HS-5 (cell line): ENCODE measurements around the gene MCTP1.
"Not testable (repeated sequence)": the region's sequence is repeated elsewhere in the genome, so short reads cannot be mapped to it uniquely, and the experiment has no call there.

Experiments used
- DNase-seq: peaks from one replicate; pipeline ENCODE4 v3.0.0-alpha.2; 2012; ENCODE audit warnings: low read depth

MCTP1 gene

DNA sequence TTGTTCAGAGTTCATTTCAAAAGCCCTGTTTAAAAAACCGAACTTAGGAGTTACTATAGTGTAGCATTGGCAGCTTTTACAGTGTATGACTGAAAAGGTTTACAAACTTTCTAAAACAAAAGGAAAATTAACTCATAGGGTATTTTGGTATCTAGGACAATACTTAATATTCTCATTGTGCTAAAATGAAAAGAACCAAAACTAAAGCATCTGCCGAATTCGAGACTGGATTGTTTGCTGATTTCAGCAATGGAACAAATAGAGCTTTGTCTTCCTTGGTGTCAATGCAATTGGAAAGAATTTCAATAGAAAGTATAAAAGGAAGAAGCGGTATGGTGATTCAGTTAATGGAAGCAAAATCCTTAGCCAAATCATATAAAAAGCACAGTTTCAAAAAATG is 412.4 kb downstream of the MCTP1 start:
- DNase-seq = no peak

DNA sequence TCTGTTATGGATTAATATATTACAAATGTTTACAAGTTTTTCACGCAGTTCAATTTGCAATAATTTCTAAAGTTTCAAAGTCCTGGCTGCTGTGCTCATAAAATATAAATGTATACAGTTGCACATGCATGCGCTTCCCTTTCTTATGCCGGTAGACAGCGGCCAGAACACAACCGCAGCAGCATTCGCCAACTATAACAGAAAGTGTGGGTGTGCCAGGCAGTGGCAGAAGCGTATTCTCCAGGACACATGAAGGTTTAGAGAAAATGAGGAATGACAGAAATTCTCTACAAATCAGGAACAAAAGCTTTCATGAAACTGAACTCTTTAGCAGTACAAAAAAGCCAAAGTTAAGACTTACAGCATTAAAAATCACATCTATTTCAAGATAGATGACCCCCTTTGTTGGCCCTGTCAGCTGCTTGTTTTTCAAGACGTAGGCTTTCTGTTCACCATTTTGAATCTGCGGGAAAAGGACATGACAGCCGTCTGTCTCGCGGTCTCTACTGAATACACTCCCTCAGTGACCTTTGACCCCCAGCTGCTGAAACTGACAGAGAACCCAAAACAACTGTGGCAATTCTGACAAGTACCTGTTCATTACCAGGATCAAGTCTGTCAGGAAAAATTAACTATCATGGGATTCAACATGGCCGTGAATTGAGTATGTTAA is 414.2 kb downstream of the MCTP1 start:
- DNase-seq = no peak

DNA sequence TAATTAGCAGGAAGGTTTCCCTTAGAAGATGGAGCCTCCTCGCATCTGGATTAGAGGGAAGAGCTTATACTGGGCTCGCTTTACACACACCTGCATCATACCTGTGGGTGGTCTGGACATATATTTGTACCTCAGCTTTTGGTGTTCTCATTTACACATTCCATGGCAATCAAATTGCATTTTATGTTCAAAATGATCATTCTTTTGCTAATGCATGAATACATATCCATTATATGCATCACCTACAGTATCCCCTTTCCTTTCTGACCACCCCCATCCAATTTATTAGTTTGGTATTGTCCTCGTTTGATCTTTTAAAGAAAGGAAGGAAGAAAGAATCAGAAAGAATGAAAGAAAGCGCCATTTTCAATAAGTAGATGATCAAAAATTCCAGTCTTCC is 415.0 kb downstream of the MCTP1 start:
- DNase-seq = no peak

DNA sequence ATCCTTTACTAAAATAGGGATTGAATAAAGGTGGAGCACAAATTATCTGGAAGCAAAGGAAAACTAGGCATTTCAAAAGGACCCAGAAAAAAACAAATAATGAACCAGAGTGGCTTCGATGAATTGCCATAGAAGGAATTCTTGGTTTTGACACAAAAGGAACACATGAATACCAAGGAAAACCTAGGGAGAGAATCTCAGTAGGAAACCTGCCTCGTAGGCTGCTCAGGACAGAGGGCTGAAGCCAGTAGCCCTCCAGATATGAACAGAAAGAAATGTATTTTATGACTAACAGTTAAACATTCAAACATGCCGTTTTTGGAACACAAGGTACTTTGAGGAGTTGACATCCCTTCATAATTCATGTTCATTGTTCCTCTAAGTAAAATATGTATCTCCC is 420.9 kb downstream of the MCTP1 start:
- DNase-seq = no peak

DNA sequence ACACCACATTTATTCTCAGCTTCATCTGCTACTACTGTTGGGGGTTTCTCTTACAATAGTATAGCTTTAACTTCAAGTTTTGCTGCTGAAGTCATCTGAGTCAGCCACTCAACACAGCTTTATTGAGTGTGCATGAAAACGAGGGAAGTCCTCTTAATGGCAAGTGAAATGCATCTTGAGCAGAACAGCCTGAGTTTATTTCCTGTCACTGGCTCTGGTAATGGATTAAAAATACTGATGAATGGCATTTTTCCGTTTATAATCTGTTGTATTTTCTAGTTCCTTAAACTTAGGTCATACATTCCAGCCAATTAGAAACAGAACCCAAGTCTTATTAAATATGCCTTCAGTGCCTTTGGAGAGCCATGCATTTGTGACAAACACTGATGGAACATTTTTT is 427.8 kb downstream of the MCTP1 start:
- DNase-seq = no peak

DNA sequence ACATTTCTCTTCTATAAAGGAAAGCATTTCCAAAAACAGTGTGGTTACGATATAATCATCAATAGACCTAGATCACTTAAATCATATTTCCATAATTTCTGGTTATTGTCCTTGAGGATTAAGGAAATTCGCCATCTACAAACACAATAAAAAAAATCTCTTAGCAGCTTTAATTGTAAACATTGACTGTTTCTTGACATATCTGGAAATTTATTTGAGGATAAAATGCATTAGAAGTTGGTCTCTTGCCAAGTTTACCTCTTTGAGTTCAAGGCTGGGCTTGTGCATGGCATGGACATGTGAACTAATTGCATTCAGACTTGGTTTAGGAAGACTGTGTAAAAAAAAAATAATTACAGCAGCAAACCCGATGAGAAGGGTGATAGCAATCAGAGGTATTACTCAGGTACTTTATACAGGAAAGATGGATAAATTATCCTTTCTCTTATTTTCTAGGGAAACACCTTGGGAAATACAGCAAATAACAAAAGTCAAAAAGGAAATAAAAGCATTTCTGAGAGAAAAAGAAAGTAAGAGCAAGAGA is 428.6 kb downstream of the MCTP1 start:
- DNase-seq = no peak

DNA sequence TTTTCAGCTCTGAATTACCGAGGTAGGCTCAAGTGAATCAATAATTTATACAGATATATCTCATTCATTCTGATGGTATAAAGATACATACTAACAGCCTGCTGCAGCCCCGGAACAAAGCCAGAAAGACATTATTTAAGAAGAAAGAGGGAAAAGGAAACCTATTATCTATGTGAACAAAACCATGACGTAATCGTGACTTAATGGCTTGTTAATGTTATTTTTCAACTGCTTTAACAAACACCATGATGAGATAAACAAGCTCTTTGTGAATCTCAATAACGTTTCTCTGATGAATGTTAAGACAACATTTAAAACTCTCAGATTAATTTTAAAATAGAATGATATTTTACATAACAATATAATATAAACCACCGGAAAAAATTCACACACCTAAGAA is 429.4 kb downstream of the MCTP1 start:
- no peak for DNase-seq

DNA sequence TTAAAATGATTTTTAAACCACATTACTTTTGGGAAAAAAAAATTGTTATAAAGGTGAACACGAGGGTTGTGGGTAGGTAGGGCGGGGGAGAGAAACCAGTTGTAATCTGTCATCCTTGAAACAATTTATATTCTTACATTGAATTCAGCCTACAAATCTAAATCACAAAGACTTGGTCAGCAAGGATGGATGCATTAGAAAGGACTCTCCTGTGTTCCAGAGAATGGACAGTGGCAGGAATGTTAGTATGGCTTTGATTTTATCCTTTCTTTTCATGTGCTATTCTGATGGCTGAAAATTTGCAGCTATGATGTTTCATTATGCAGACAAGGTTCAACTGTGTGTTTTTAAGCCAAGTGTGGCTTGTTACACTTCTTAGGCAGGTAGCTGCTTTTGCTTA is 431.8 kb downstream of the MCTP1 start:
- DNase-seq = no peak

DNA sequence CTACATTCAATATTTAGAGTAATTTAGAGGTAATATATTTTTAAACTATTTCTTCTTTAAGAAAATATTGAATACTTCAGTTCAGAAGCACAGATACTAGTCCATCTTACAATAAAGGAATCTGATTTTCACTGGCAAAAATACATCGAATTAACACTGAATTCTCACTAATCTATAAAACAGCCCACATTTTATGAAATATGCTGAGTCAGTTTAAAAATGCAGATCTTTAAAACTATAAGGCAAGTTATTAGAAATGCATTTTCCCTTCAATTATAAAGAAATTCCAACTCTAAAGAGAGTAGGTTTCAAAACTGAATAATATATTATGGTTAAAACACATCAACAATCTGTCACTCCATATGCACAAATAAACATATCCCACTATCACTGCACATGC is 433.9 kb downstream of the MCTP1 start:
- no peak for DNase-seq

DNA sequence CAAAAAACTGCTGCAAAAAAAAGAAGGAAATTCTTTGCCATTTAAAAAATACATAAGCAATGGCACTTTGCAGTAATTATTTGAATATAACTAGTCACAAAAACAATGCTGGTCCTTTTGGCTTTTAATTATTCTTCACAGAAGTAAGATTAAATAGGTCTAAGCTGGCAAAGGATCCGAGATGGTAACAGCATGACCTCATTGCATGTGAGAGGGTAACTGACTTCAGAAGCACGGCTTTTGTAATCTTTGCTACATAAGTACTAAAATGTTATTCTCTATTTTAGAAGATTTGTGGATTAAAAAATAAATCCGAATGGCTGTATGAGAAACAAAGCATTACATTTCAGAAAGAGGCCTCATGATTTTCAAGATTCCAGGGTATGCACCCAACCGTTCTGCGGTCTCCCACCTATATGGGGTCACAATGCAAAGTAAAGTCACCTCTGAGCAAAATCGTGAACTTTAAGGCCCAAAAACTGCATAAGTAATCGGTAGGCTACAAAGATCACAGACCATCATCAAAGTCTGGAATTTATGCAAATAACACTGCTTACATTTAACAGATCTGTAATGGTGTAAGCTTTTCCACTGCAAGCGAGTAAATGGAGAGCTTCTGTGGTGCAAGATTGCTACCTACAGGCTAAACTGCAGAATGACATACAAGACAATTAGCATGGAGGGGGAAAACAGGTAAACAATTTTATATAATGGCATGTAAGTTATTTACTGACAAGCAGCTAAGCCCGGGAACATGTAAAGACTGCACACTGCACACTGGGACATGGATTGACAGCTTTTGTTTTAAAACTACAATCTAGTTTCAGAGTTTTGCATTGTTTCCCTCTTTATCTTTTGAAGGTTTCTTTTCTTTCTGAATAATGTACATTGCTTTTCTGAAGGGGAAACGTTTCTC is 434.8 kb downstream of the MCTP1 start:
- peak; percentile 16 for DNase-seq

DNA sequence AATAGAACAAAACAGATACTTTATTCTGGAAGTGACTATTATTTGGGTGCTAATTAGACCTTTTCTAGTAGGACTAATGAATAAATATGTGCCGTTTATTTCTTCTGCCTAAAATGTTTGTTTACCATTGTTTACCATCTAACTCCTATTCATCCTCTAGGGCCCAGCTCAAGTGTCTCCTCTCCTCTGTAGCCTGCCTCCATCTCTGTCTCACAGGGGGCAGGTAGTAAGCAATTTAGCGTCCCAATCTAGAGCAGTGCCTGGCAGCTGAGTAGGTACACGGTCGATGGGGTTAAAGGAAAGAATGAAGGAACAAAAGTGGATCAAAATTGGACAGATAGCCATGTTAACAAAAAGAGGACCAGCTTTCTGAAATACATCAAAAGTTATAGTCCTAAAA is 435.6 kb downstream of the MCTP1 start:
- DNase-seq = no peak

DNA sequence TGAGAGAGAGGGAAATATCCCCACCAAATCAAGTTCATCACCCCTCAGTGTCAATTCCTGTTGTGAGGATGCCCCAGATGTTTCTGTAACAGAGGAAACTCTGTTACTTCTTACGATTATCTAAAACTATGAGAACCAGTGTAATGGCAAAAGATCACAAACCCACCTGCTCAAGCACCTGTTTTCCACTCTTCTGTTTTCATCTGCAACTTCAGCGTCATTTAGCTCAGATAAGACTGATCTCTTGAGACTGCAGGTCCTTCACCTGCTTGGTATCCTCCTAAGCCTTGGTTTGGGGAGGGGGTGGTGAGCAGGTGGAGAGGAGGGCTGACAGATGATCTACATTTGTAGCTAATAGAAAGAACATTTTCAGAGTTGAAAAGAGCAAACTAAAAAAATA is 437.2 kb downstream of the MCTP1 start:
- no peak for DNase-seq

DNA sequence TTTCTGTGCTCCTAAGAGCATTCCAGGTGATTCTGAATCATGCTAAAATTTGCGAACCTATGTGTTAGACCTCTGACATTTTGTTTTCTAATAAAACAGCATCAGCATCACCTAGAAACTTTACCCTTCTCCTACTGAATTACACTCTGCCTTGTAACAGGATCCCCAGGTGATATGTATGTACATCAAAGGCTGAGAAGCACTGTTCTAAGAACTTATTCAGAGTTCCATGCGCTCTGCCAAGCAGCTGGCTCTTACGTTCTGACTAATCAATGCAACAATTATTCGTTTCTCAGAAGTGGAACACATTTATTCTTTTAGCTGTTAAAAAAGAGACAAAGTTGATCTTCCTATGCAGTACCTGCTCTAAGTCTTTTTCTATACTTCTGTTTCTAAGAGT is 437.9 kb downstream of the MCTP1 start:
- DNase-seq = no peak

DNA sequence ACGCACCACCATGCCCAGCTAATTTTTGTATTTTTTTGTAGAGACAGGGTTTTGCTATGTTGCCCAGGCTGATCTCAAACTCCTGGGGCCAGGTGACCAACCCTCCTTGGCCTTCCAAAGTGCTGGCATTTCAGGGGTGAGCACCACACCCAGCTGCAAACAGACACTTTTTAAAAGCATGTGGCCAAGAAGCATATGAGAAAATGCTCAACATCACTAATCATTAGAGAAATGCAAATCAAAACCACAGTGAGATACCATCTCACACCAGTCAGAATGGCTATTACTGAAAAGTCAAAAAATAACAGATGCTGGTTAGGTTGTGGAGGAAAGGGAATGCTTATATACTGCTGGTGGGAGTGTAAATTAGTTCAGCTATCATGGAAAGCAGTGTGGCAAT is 439.2 kb downstream of the MCTP1 start:
- DNase-seq = not testable (repeated sequence)

DNA sequence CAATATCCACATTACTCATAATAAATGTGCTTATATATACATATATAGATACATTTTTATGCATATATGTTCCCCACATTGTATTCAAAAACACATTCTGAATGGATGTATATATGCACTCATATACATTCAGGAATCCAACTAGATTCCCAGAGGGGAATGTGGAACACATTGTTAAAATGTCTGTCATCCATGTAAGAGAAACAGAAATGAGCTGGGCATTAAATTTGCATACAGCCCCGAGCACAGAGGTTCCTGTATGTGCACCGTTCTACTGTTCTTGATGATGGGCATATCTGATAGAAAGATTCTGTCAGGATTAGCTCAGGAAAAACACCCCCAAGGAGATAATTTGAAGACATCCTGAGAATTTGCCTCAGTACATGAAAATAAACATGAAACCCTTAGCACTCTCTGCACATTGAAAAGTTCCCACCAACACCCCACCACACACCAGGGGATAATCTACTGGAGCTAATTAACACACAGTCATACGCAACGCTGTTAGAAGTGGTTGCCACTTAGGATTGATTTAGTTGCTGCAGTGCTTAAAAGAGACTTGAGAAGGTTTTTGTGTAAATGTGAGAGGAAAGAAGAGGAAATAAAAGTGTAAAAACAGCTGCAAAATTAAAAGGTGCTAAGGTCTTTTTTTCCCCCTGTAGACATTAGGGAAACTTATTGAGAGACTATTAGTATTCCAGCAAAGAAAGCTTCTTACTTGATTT is 443.1 kb downstream of the MCTP1 start:
- DNase-seq = no peak

DNA sequence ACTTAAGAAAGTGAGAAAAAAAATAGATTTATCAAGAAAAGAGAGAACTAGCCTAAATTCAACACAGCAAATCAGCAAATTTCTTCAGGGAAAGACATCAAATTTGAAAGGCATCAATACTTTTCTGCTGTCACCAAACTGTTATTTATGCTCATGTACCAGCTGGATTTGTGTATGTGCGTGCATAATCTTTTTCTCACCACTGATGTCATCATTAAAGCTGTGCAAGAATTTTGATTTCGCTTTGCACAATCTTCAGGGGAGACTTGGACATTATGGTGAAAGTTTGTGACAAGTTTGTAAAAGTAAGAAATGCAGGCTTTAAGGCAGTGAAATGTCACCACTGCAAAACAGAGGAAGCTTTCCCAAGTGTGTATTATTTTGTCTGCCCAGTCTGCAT is 451.0 kb downstream of the MCTP1 start:
- no peak for DNase-seq

DNA sequence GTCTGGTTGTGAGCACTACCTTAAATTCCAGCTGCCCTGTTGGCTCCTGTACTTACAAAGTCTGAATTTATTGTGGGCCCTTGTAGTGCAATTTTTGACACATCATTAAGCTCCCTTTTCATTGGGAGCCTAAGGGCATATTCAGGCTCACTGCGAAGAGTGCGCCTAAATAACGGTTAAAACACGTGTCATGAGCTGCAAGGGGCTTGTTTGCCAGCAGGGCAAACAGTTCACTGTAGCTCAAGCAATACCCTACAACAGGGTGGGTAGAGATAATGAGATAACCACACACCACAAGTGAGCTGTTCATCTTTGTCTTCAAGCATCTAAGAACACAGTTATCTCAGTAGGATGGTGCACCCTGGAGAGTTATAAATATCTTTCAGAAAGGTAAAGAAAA is 452.2 kb downstream of the MCTP1 start:
- DNase-seq = no peak

DNA sequence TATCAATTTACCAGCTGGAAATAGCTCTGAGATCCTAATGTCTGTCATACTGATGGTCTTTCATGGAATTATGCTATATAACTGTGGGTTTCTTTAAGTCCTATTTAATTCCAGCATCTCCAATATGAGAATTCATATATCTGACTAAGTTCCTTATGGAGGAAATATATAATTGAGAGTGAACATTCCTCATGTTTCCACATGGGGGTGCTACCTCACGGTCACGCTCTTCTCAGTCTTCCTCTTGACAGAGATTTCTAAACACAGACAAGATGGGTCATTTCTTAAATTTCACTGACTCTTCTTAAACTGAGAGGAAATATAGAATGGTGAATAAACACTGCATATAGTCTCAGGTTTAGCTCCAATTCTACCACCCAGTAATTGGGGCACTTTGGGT is 454.4 kb downstream of the MCTP1 start:
- DNase-seq = no peak

DNA sequence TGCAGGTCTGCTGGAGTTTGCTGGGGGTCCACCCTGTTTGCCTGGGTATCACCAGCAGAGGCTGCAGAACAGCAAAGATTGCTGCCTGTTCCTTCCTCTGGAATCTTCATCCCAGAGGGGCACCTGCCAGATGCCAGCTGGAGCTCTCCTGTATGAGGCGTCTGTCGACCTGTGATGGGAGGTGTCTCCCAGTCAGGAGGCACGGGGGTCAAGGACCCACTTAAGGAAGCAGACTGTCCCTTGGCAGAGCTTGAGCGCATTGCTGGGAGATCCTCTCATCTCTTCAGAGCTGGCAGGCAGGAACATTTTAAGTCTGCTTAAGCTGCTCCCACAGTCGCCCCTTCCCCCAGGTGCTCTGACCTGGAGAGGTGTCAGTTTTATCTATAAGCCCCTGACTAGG is 456.7 kb downstream of the MCTP1 start:
- DNase-seq = not testable (repeated sequence)

DNA sequence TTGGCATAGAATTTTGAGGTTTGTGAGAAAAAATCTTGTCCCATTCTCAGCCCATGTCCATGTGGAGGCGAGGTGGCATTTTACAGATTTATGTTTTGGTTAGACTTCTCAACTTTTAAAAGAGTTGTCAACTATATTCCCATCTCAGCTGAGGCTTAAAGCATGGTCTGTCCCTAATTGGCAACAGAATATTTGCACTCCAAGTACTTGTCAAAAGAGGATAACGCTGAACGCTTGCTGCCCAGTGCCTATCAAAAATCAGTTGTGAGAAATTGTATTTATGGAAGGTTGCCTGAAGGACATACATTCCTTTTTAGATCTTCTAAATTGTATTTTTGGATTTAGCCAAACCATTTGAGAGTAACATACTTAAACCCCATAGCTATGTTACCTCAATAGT is 464.4 kb downstream of the MCTP1 start:
- DNase-seq = no peak

DNA sequence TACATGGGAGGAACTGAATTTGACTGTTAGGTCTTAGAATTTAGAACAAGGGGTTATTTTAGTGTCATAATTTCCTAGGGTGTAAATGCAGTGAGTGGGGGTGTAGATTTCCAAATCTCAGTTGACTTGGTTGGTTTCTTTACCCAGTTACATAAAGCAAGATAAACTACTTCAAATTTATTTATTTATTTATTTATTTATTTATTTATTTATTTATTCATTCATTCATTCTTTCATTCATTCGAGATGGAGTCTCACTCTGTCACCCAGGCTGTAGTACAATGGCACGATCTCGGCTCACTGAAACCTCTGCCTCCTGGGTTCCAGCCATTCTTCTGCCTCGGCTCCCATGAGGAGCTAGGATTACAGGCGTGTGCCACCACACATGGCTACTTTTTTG is 466.0 kb downstream of the MCTP1 start:
- no peak for DNase-seq

DNA sequence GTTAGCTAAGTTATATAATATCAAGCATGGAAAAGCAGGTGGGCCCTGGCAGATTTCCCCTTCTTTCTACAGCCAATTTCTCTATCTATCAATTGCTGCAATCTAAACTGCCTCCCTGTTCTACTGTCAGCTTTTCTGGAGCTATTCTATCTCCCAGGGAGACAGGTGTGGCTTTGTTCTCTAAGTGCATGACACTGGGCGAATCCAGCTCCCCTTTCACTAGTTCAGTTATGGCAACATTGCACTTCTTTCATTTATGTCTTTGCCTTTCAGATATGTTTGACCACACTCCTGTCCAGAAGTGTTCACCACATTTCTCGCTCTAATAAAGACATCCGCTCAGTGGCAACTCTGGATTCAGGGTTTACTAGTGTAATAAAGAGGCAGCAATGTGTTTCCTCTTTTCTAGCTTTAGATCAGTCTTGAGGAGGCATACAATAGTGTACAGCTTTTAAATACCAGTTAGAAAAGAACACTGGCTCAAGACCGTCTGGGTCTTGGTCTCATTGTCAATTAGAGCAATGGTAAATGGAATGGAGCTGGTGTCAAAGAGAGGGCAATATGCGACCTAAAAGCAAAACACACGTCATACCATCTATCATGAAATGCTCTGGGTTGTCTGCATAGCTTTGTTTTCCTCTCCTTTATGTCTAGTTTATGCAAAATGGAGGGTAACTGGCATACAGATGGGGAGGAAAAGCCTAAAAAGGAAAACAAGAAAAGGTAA is 469.4 kb downstream of the MCTP1 start:
- DNase-seq = no peak
